Measurements from ENCODE around the gene ETFDH.
A peak's percentile ranks its signal among the peaks of the same experiment; 100 is the strongest.

Gene ETFDH

DNA sequence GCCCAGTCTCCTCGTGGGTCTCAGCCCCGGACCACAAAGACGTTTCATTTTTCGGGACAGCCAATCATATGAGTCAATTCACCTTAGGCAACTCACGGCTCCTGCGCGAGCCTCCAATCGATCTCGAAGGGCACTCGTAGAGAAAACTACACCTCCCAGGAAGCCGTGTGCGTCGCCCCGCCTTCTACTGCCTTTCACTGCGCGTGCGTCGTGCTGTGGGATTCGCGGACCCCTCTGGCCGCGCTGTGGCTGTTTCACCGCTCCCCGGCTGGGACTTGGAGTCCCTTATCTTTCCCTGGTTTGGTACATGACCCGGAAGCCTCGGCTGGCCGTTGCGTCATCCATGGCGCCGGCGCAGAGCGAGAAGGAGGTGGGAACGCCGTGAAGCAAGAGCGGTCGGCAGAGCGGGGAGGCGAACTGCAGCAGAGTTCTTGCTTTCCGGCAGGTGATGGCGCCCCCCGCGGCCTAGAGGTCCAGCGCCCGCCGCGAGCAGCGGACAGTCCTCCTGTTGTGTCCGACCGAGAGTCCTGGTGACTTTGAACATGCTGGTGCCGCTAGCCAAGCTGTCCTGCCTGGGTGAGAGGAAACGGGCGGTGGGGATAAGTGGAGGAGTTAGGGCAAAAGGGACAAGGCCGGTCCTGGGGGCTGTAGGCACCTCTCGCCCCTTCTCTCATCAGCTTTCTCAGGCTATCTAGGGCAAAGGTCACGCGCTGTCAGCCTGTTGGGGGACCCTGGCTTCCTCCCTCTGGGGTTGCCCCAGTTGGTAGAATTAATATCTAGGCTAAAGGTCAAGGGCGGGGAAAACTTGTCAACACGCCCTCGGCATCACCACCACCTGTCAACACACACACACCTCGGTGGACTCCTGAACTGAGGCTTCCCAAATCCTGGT is at the start of gene ETFDH:
Gene ETFDH, plus strand, starts transcription at position 382 of the 892 bp plus-strand sequence. Its CDS starts 161 bp downstream, at position 543.
- DNase-seq = peak; percentile 99 to 100

- DNase-seq = peak; percentile 55 to 78
Measured at GRCh38 chr4:158624889-158625478, 47.1 kb upstream of the ETFDH start.

GRCh38 chr4:158625544-158625943 is 46.6 kb upstream of the ETFDH start:
- no peak for DNase-seq

GRCh38 chr4:158630893-158631292 is 41.2 kb upstream of the ETFDH start:
- DNase-seq = no peak

GRCh38 chr4:158636619-158637018 is 35.5 kb upstream of the ETFDH start:
- DNase-seq = no peak

DNA sequence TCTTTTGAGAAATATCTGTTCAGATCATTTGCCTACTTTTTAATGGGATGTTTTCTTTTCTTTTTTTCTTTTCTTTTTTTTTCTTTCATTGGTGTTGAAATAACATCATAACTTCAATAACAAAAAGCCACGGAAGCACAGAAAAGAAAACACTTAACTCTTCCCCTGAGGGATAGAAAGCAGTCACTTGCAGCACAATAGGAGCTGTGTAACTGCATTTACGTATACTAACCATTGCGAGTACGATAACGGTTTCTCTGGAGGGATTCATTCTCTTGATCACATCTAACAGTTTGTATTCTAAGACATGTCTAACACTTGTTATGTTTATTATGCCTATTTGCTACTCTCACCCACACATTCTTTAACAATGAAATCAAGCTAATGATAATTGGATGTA is 27.7 kb upstream of the ETFDH start:
- DNase-seq = no peak

DNA sequence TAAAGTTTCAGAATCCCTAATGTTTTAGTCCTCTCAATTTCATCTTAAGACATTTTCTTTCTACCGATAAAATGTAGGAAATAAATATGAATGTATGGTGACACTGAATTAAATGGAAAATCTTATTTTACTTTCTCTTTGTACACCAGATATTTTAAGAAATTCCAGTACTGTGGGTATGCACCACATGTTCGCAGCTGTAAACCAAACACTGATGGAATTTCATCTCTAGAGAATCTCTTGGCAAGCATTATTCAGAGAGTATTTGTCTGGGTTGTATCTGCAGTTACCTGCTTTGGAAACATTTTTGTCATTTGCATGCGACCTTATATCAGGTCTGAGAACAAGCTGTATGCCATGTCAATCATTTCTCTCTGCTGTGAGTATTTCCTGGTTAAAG is 27.3 kb upstream of the ETFDH start:
- no peak for DNase-seq

GRCh38 chr4:158649111-158649680 is 22.9 kb upstream of the ETFDH start:
- DNase-seq = no peak

- DNase-seq = peak; percentile 17 to 21
Measured at GRCh38 chr4:158652920-158653319, 19.2 kb upstream of the ETFDH start.

- no peak for DNase-seq
Measured at GRCh38 chr4:158656439-158656838, 15.7 kb upstream of the ETFDH start.

DNA sequence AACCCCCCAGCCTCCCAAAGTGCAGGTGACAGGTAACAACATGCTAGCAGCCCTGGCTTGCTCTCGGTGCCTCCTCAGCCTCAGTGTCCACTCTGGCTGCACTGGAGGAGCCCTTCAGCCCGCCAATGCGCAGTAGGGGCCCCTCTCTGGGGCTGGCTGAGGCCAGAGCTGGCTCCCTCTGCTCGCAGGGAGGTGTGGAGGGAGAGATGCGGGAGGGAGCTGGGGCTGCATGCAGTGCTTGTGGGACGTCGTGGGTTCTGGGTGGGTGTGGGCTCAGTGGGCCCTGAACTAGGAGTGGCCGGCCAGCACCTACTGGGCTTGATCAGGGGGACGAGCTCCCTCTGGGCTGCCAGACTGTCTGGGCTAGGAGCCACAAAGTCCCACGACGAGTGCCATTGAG is 14.8 kb upstream of the ETFDH start:
- no peak for DNase-seq

DNA sequence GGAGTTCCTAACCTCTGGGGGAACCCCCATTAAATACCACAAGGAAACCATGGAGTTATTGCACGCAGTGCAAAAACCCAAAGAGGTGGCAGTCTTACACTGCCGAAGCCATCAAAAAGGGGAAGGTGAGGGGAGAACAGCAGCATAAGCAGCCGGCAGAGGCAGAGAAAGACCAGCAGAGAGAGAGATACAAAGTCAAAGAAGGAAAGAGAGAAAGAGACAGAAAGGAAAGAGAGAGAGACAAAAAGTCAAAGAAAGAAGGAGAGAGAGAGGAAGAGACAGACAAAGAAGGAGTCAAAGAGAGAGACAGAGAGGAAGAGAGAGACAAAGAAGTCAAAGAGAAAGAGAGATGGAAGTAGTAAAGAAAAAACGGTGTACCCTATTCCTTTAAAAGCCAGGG is 8.8 kb upstream of the ETFDH start:
- peak; percentile 58 to 70 for DNase-seq

DNA sequence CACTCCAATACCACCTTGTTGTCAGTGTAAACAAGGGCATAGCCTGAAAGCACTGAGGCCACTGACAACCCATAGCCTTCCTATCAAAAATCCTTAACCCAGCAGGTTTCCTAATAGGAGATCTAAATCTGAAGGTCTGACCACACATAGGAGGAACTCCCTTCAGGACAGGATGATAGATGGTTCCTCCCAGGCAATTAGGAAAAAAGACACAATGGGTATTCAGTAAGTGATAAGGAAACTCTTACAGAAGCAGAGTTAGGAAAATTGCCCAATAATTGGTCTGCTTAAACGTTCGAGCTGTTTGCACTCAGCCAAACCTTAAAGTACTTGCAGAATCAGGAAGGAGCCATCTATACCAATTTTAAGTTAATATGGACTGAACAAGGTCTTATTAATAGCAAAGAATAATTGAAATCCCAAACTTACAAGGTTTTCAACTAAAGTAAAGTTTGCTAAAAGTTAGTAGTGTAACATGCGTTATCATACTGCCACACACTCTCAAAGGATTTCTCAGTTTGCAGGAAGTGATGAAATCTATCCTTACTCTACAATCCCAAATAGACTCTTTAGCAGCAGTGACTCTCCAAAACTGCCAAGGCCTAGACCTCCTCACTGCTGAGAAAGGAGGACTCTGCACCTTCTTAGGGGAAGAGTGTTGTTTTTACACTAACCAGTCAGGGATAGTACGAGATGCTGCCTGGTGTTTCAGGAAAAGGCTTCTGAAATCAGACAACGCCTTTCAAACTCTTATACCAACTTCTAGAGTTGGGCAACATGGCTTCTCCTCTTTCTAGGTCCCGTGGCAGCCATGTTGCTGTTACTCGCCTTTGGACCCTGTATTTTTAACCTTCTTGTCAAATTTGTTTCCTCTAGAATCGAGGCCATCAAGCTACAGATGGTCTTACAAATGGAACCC is 8.1 kb upstream of the ETFDH start:
- DNase-seq = peak; percentile 61 to 66

DNA sequence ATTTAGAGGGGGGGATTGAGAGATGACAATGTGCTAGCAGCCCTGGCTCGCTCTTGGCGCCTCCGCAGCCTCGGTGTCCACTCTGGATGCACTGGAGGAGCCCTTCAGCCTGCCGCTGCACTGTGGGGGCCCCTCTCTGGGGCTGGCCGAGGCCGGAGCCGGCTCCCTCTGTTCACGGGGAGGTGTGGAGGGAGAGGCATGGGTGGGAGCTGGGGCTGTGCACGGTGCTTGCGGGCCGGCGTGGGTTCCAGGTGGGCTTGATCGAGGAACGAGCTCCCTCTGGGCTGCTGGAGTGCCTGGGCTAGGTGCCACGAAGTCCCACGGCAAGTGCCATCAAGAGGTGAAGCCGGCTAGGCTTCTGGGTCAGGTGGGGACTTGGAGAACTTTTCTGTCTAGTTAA is 7.3 kb upstream of the ETFDH start:
- DNase-seq = no peak

DNA sequence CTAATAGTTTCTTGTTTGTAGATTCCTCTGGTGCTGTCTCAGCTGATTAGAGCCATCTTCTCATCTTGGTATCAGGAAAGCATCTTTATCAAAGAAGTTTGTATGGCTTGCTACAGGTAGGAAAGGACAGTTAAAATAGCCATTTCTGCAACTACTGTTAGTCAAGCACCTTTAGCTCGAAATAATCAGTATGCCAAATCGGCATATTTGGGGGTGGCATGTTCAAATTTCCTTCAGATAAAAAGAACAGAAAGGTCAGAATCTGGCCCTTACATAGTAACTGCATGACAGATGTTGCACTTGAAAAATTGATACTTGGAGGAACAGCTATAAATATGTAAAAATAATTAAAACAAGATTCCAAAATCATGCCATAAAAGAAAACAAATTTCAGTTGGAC is 5.2 kb upstream of the ETFDH start:
- DNase-seq = no peak

DNA sequence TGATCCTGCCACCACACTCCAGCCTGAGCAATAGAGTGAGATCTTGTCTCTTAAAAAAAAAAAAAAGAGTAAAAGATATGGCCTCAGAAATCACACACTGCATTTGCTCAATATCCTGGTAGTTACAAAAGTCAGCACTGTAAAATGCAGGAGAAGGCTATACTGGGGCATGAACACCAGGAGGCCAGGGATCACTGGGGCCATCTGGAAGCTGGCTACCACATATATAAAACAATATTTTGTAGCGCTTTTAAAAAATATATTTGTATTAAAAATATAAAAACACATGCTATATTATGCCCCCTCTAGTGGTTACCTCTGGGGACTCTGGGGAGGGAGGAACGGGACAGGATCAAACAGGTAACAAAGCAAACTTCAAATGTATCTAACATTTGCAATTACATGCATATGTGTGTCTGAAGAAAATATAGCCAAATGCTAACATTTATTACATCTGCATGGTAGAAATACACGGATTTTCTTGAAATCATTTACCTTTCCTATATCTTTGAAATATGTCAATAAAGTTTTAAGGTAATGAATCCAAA is 4.4 kb upstream of the ETFDH start:
- DNase-seq = peak; percentile 65 to 81

DNA sequence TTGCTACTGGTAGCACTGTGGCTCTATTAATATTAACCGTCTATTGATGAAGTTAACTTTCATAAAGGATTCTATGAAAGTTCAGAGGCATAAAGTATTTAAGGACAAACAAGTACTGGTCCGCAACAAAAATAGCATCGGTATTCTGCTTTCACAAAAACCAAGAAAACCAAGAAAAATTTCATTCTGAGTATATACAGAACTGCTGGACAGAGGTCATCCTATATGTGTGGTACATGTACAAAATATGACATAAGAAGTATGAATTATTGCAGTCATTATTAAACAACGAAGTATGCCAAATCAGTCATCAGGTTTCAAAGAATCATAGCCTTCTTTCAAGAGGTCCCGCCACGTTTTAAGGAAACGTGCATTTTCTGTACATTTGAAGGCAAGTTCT is 2.8 kb upstream of the ETFDH start:
- no peak for DNase-seq

GRCh38 chr4:158670975-158671664 is 976 bp upstream of the ETFDH start:
- peak; percentile 32 to 42 for DNase-seq

DNA sequence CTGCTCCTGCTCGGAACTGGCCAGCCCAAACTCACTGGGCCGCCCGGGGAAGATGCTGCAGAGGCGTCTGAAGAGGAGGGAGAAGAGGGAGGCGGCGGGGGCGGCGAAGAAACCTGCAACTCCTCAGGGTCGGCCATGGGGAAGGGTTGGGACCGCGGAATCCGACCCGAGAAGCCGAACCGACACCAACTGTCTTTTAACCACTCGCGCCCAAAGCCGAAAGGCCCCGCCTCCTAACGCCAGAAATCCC is 506 bp upstream of the ETFDH start, which contains the start of gene C4orf46:
Gene C4orf46, minus strand, starts transcription at position 223 of the 250 bp plus-strand sequence. Its CDS starts 86 bp downstream, at position 137.
- no peak for DNase-seq

DNA sequence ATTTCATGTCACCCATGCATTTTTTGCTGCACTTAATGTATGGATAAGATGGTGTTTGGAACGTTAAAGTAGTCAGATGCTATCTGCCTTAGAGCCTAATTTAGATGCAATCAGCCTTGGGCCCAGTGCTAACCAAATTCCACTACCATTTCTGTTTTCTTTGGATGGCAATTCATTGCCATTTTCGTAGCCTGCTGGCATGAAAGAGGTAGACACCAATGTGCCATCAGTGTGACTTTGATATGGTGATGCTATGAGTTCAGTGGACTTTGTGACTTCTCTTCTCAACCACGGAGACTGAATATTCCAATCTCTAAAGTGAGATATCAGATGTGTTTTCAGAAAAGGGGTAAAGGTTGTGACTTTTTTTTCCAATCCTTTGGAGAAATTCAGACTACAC is 1.5 kb downstream of the ETFDH start:
- no peak for DNase-seq

GRCh38 chr4:158676076-158676475 is 4.0 kb downstream of the ETFDH start:
- no peak for DNase-seq

GRCh38 chr4:158678767-158679166 is 6.7 kb downstream of the ETFDH start:
- DNase-seq = no peak

Measured in inflammatory macrophage treated with lipopolysaccharide for 1 hour (primary cell).